Measurements from ENCODE around the gene SUCLG2.

SUCLG2 gene

GRCh38 chr3:67567893-67568292 is 86.5 kb downstream of the SUCLG2 start:
- no peak for DNase-seq (ENCODE audit: low read depth)
- TF ChIP-seq CTCF (IDR thresholded peaks at IDR 0.05; ENCODE audit: control insufficient read depth, insufficient read depth, low read depth, low read length, missing control alignments), result no peak
- no peak overlapping the region for H3K4me3 ChIP-seq (ENCODE audit: control insufficient read depth, low read depth, low read length)

GRCh38 chr3:67564973-67565372 is 89.4 kb downstream of the SUCLG2 start:
- H3K4me3 ChIP-seq (ENCODE audit: control insufficient read depth, low read depth, low read length), result no peak overlapping the region
- no peak for TF ChIP-seq CTCF (IDR thresholded peaks at IDR 0.05; ENCODE audit: control insufficient read depth, insufficient read depth, low read depth, low read length, missing control alignments)
- DNase-seq (ENCODE audit: low read depth), result no peak

GRCh38 chr3:67564008-67564407 is 90.4 kb downstream of the SUCLG2 start:
- no peak for TF ChIP-seq CTCF (IDR thresholded peaks at IDR 0.05; ENCODE audit: control insufficient read depth, insufficient read depth, low read depth, low read length, missing control alignments)
- DNase-seq (ENCODE audit: low read depth), result no peak
- H3K4me3 ChIP-seq (ENCODE audit: control insufficient read depth, low read depth, low read length), result no peak overlapping the region

GRCh38 chr3:67561667-67562394 is 92.6 kb downstream of the SUCLG2 start:
- no peak overlapping the region for H3K4me3 ChIP-seq (ENCODE audit: control insufficient read depth, low read depth, low read length)
- no peak for DNase-seq (ENCODE audit: low read depth)
- TF ChIP-seq CTCF (IDR thresholded peaks at IDR 0.05; ENCODE audit: control insufficient read depth, insufficient read depth, low read depth, low read length, missing control alignments), result no peak

- TF ChIP-seq CTCF (IDR thresholded peaks at IDR 0.05; ENCODE audit: control insufficient read depth, insufficient read depth, low read depth, low read length, missing control alignments), result no peak
- DNase-seq (ENCODE audit: low read depth), result no peak
- H3K4me3 ChIP-seq (ENCODE audit: control insufficient read depth, low read depth, low read length), result no peak overlapping the region
Observed at GRCh38 chr3:67561266-67561665, 93.1 kb downstream of the SUCLG2 start.

GRCh38 chr3:67559029-67559605 is 95.3 kb downstream of the SUCLG2 start:
- no peak for DNase-seq (ENCODE audit: low read depth)
- no peak for TF ChIP-seq CTCF (IDR thresholded peaks at IDR 0.05; ENCODE audit: control insufficient read depth, insufficient read depth, low read depth, low read length, missing control alignments)
- no peak overlapping the region for H3K4me3 ChIP-seq (ENCODE audit: control insufficient read depth, low read depth, low read length)
